GM18519 (cell line): ENCODE data around the gene ARGFX.
"Not testable (repeated sequence)": the region's sequence is repeated elsewhere in the genome, so short reads cannot be mapped to it uniquely, and the experiment has no call there.

Experiments
- ATAC-seq: cut with Tn5 transposase; IDR thresholded peaks from one replicate; pipeline ENCODE4 v1.9.1; 2021; ENCODE audit warnings: mild to moderate bottlenecking, moderate library complexity; ENCODE audit not compliant: unreplicated experiment, low FRiP score

Gene ARGFX

GRCh38 chr3:121598564-121598963 is 30.8 kb downstream of the ARGFX start:
- no peak for ATAC-seq

- not testable (repeated sequence) for ATAC-seq
These were observed 32.2 kb downstream of the ARGFX start for GRCh38 chr3:121599900-121600299.

GRCh38 chr3:121601212-121601812 is 33.6 kb downstream of the ARGFX start:
- ATAC-seq = no peak

GRCh38 chr3:121604759-121605158 is 37.0 kb downstream of the ARGFX start:
- ATAC-seq = no peak

- ATAC-seq = no peak
These were observed 38.4 kb downstream of the ARGFX start for GRCh38 chr3:121606106-121606505.
